Spleen (tissue), 11 donors: ENCODE data around the gene NOP14. TPM values are rescaled to one million over a fixed set of nuclear protein-coding genes. Genes with fewer than 3 reads are reported as not detected.
A peak's percentile ranks its signal among the peaks of the same experiment; 100 is the strongest.

ENCODE experiments used
- DNase-seq: peaks from one replicate; pipeline ENCODE4 v3.0.0-alpha.2; 2020
- H3K27ac ChIP-seq, 8 donors: fragments of 200-600 bp; sonication (generic) in 7 of 8; 1 replicate in 4 of 8; 2 replicates in 4 of 8; pipeline versions ENCODE4 v1.5.0 to v1.8.0; 2016 to 2021; ENCODE audit warnings: inconsistent platforms in 4 of 8, mild to moderate bottlenecking in 4 of 8, moderate library complexity in 1 of 8
- H3K27me3 ChIP-seq, 7 donors: fragments of 200-600 bp; sonication (generic) in 6 of 7; replicated peaks in 1 of 7; 1 replicate in 4 of 7; 2 replicates in 3 of 7; pipeline versions ENCODE4 v1.5.0 to v1.8.0; 2016 to 2021; ENCODE audit warnings: inconsistent platforms in 3 of 7, mild to moderate bottlenecking in 1 of 7
- H3K36me3 ChIP-seq, 6 donors: fragments of 200-600 bp; sonication (generic) in 5 of 6; 1 replicate in 4 of 6; 2 replicates in 2 of 6; pipeline versions ENCODE4 v1.5.0 to v1.8.0; 2016 to 2021; ENCODE audit warnings: inconsistent platforms in 2 of 6
- H3K4me1 ChIP-seq, 6 donors: fragments of 200-600 bp; sonication (generic) in 5 of 6; 1 replicate in 3 of 6; 2 replicates in 3 of 6; pipeline versions ENCODE4 v1.5.0 to v1.8.0; 2016 to 2021; ENCODE audit warnings: inconsistent platforms in 3 of 6
- H3K4me3 ChIP-seq, 8 donors: fragments of 200-600 bp; sonication (generic) in 7 of 8; 1 replicate in 4 of 8; 2 replicates in 4 of 8; pipeline versions ENCODE4 v1.5.0 to v1.8.0; 2016 to 2021; ENCODE audit warnings: inconsistent platforms in 4 of 8, mild to moderate bottlenecking in 4 of 8, moderate library complexity in 2 of 8
- H3K9me3 ChIP-seq, 8 donors: fragments of 200-600 bp; sonication (generic) in 7 of 8; 1 replicate in 4 of 8; 2 replicates in 4 of 8; pipeline versions ENCODE4 v1.5.0 to v1.8.0; 2016 to 2021; ENCODE audit warnings: inconsistent platforms in 4 of 8
- POLR2A ChIP-seq, 3 donors: fragments of 450-650 bp; IDR thresholded peaks; one replicate each; pipeline ENCODE4 v1.5.1; 2017; ENCODE audit warnings: antibody characterized with exemption in 3 of 3, mild to moderate bottlenecking in 1 of 3
- POLR2AphosphoS5 ChIP-seq, 3 donors: sonication (generic); formaldehyde crosslinking; IDR thresholded peaks; one replicate each; pipeline ENCODE4 v1.5.1; 2017; ENCODE audit warnings: antibody characterized with exemption in 3 of 3
- WGBS, 5 donors: extraction: QIAGEN DNeasy Blood & Tissue Kit in 3 of 5; methylation state at CpG; one replicate each; pipeline versions ENCODE4 v1.1.5 to v1.1.7; 2013 to 2018; 5-methylcytosine and 5-hydroxymethylcytosine counted together
- intact Hi-C: fragments of 100-400 bp; cut with DNase I; formaldehyde crosslinking; loops from one replicate; pipeline ENCODE4 v1.15.0; 2023; ENCODE audit warnings: low total_unique reads
- polyA plus RNA-seq, 3 donors: library from polyadenylated mRNA; stranded (reverse); fragments of 200-250 nt; gene quantifications; one replicate each; pipeline ENCODE4 v1.2.1, GENCODE V29; 2013
- total RNA-seq, 7 donors: library from RNA; depleted of rRNA in 3 of 7; stranded (reverse); fragments of >200 nt in 3 of 7; fragmentation: NEBNext Ultra II Directional in 4 of 7; extraction: Animal tissue kit (Norgen Biotek cat#: 25700) in 4 of 7; gene quantifications; one replicate each; pipeline versions ENCODE4 v1.1.0 to v1.2.1, GENCODE V29; 2016 to 2021
- TF ChIP-seq, protein P1 (sequence below), 11 experiments: fragments of 200-600 bp in 7 of 11; fragments of 450-650 bp in 4 of 11; sonication (generic) in 4 of 11; IDR thresholded peaks in 8 of 11; conservative IDR thresholded peaks in 3 of 11; 1 replicate in 7 of 11; 2 replicates in 4 of 11; pipeline versions ENCODE4 v1.4.0 to v1.8.0; 2016 to 2021; ENCODE audit warnings: antibody characterized with exemption in 11 of 11, inconsistent platforms in 4 of 11, mild to moderate bottlenecking in 1 of 11
- donor health status: healthy with polysubstance abuse.
- donor health status: DM: no; HTN: no; CAD: no; lungs with moderate emphysema.
- donor health status: DM: no; HTN: no; CAD: no.
- donor health status: Bipolar disorder and iron deficiency.
- donor health status: healthy.
- donor health status: DM: no; HTN: no; CAD: no.
- donor health status: DM: yes; HTN: yes; CAD: no.

NOP14 gene
- total and polyA plus RNA-seq, 10 donors: 10.2 to 30.5 (median 22.1) TPM

- no peak overlapping the region for H3K4me3 ChIP-seq
- no peak for TF ChIP-seq POLR2AphosphoS5 (IDR thresholded peaks at IDR 0.05)
- no peak for TF ChIP-seq POLR2A (IDR thresholded peaks at IDR 0.05)
- TF ChIP-seq, protein P1, sequence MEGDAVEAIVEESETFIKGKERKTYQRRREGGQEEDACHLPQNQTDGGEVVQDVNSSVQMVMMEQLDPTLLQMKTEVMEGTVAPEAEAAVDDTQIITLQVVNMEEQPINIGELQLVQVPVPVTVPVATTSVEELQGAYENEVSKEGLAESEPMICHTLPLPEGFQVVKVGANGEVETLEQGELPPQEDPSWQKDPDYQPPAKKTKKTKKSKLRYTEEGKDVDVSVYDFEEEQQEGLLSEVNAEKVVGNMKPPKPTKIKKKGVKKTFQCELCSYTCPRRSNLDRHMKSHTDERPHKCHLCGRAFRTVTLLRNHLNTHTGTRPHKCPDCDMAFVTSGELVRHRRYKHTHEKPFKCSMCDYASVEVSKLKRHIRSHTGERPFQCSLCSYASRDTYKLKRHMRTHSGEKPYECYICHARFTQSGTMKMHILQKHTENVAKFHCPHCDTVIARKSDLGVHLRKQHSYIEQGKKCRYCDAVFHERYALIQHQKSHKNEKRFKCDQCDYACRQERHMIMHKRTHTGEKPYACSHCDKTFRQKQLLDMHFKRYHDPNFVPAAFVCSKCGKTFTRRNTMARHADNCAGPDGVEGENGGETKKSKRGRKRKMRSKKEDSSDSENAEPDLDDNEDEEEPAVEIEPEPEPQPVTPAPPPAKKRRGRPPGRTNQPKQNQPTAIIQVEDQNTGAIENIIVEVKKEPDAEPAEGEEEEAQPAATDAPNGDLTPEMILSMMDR (IDR thresholded peaks at IDR 0.05 in 8 of 11, conservative IDR thresholded peaks at IDR 0.05 in 3 of 11): no peak
- 78 to 93% (median 85%) methylated on average over 6 of the region's 6 CpGs for WGBS, 5 donors
- no peaks in the 10 kb centered on the region for H3K27me3 ChIP-seq
- peaks cover 2 to 98% (median 87%) of the 10 kb centered on the region in 6 donors for H3K36me3 ChIP-seq
- no peak overlapping the region for H3K27ac ChIP-seq
- peaks cover 0 to 21% (median 7%) of the 10 kb centered on the region in 6 donors for H3K4me1 ChIP-seq
- no peaks in the 10 kb centered on the region for H3K9me3 ChIP-seq
- no peak for DNase-seq
- intact Hi-C loops: no loop called here
These were observed 9.7 kb downstream of the NOP14 start for GRCh38 chr4:2953496-2953895.

GRCh38 chr4:2950221-2950989 is 12.8 kb downstream of the NOP14 start:
- DNase-seq: peak; percentile 64
- Histone ChIP-seq H3K9me3 (no peaks in the 10 kb centered on the region), H3K27me3 (no peaks in the 10 kb centered on the region), H3K27ac (no peak overlapping the region), H3K36me3 (peaks cover 2 to 98% (median 88%) of the 10 kb centered on the region in 6 donors), H3K4me3 (no peak overlapping the region), H3K4me1 (peaks cover 0 to 6% (median 0%) of the 10 kb centered on the region in 6 donors)
- no peak for TF ChIP-seq POLR2AphosphoS5 (IDR thresholded peaks at IDR 0.05)
- intact Hi-C loops: no loop called here
- WGBS, 5 donors: 92 to 97% (median 95%) methylated on average over 16 of the region's 16 CpGs

GRCh38 chr4:2949782-2950125 is 13.5 kb downstream of the NOP14 start:
- Histone ChIP-seq H3K27me3 (no peaks in the 10 kb centered on the region), H3K27ac (no peak overlapping the region), H3K36me3 (peaks cover 6 to 100% (median 94%) of the 10 kb centered on the region in 6 donors), H3K4me3 (no peak overlapping the region), H3K4me1 (peaks cover 0 to 5% (median 0%) of the 10 kb centered on the region in 6 donors), H3K9me3 (no peaks in the 10 kb centered on the region)
- 93 to 97% (median 95%) methylated on average over 10 to 11 of the region's 11 CpGs for WGBS, 5 donors
- intact Hi-C loops: no loop called here
- DNase-seq: peak; percentile 41
- TF ChIP-seq POLR2AphosphoS5 (IDR thresholded peaks at IDR 0.05) (no peak), POLR2A (IDR thresholded peaks at IDR 0.05) (no peak)
- TF ChIP-seq, protein P1 (IDR thresholded peaks at IDR 0.05 in 8 of 11, conservative IDR thresholded peaks at IDR 0.05 in 3 of 11): no peak

DNA sequence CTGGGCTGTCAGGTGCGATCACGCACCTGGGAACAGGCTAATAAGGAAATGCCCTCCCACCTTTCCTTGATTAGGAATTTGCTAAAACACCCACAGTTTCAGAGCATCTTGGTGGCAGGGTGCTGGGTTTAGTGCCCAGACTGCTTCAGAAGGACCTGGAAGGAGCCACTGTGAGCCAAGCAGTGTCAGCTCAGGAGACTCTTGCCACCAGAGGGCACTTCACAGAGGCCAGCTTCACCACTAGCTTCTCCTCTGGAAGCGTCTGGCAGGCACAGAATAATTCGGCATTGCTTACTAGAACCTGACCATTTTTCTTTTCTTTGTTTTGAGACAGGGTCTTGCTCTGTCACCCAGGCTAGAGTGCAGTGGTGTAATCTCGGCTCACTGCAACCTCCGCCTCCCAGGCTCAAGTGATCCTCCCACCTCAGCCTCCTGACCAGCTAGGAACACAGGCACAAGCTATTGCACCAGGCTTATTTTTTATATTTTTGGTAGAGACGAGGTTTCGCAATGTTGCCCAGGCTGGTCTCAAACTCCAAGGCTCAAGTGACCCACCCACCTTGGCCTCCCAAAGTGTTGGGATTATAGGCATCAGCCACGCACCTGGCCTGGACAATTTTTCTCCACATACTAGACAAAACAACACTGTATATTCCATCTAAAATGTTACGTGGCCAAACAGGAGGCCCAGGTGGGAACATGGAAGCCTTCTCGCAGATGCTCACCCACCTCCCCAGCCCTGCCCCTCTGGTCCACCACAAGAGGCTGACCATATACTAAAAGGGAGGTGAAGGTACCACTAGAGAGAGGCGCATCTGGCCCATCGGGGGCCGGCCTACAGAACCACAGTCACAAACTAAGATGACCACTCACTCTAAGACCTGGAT is 14.1 kb downstream of the NOP14 start:
- no peak for TF ChIP-seq POLR2A (IDR thresholded peaks at IDR 0.05)
- TF ChIP-seq POLR2AphosphoS5 (IDR thresholded peaks at IDR 0.05): no peak
- TF ChIP-seq, protein P1 (IDR thresholded peaks at IDR 0.05 in 8 of 11, conservative IDR thresholded peaks at IDR 0.05 in 3 of 11): peak in 6 of 11 experiments; percentile 10 to 51 (median 37)
- H3K4me1 ChIP-seq: no peaks in the 10 kb centered on the region
- peaks cover 6 to 100% (median 97%) of the 10 kb centered on the region in 6 donors for H3K36me3 ChIP-seq
- no peak for DNase-seq
- H3K9me3 ChIP-seq: no peaks in the 10 kb centered on the region
- no peak overlapping the region for H3K4me3 ChIP-seq
- H3K27ac ChIP-seq: no peak overlapping the region
- no peaks in the 10 kb centered on the region for H3K27me3 ChIP-seq
- intact Hi-C loops: no loop called here
- 89 to 96% (median 93%) methylated on average over 14 of the region's 14 CpGs for WGBS, 5 donors
